Pulmonary artery endothelial cell (primary cell): Measurements from ENCODE around the gene SPG21. TPM values are rescaled to one million over a fixed set of nuclear protein-coding genes. Genes with fewer than 3 reads are reported as not detected.

ENCODE experiments used
- DNase-seq: peaks from one replicate; pipeline ENCODE4 v3.0.0-alpha.2; 2011; ENCODE audit warnings: low read depth, low spot score
- total RNA-seq: library from RNA; depleted of rRNA; stranded (reverse); fragments of >200 nt; gene quantifications from 2 replicates; pipeline ENCODE4 v1.2.3, GENCODE V29; 2014

SPG21 gene
- total RNA-seq, 1 donor from 2014 or later, result 66.3 TPM

DNA sequence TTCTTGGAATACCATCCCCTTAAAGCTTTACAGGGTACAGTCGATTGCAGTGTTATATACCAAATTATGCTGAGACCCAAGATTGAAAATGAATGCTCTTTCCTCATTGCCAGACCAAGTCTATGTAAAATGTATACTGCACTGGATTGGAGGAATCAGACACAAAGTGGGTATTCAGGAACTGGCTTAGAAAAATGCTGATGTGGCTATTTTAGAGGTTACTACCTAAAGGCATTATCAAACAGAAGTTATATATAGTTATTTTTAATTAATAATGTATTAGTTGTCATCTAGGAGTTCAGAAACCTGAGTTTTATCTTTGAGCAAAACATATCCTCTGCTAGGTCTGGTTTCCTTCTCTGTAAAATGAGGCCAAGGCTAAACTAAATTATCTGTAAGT is 3.6 kb upstream of the SPG21 start:
- DNase-seq, result no peak

GRCh38 chr15:64991536-64992135 is 1.9 kb upstream of the SPG21 start:
- no peak for DNase-seq

DNA sequence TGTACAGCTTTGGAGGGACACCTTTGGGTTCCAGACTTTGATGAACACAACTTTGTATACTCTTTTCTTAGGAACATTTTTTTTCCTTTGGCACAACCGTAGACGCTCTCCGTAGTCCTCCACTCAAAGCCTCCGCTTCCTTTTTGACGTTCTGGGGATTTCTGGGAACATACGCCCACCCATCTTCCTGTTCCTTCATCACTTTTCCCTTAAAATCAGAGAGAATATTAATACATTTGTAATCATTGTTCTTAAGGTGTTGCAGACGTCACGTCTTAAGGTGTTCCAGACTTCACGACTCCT is 405 bp upstream of the SPG21 start:
- no peak for DNase-seq

- DNase-seq, result no peak
Measured at GRCh38 chr15:64987136-64987535, 2.6 kb downstream of the SPG21 start.

DNA sequence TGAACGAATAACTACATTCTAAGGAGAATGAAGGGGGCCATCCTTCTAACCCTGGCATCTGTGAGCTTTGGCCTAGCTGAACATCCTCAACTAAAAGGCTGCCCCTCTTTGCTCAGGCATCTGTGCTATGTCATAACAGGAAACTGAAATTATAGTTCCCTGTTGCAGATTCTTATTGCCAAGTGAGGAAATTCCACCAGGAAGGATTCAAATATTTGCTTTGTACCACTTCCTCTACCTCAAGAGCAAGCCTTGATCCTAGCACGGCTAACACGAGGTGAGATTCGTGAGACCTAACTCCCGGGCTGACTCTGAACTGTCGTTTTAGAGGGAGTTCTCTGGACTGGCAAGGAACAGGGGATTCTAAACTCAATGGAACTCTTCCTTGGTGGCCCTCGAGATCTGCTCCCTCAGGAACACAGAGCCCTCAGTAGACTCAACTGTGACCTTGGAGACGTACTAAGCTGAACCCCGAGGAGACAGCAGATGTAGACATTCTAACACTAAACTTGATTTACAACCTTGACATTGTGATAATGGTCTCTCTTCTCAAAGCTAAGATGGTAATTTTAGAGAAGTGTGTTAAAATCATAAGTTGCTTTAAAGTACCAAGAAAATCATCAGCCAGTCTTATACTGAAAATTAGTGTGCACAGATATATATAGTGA is 4.2 kb downstream of the SPG21 start:
- no peak for DNase-seq

- no peak for DNase-seq
Measured at GRCh38 chr15:64982472-64982871, 7.2 kb downstream of the SPG21 start.

DNA sequence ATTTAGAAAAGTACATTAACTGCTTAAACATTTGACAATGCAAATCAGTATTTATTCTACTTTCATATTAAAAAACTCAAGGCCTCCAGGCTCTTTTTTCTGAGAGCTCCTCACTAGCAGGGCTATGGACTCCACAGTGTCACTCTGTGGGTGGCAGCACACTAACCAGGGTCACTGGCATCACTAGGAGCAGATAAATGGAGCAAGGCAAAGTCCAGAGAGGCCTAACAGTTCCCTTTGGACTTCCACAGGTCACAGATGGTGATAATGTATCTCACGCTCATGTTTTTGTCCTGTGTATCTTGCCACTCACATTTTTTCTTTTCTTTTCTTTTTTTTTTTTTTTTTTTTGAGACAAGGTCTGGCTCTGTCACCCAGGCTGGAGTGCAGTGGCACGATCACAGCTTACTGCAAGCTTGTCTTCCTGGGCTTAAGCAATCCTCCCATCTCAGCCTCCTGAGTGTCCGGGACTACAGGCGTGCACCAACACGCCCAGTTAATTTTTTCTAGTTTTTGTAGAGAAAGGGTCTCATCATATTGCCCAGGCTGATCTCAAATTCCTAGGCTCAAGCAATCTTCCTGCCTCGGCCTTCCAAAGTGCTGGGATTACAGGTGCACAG is 7.8 kb downstream of the SPG21 start:
- no peak for DNase-seq

- no peak for DNase-seq
Measured at GRCh38 chr15:64979252-64979710, 10.4 kb downstream of the SPG21 start.

GRCh38 chr15:64975390-64975789 is 14.3 kb downstream of the SPG21 start:
- no peak for DNase-seq

DNA sequence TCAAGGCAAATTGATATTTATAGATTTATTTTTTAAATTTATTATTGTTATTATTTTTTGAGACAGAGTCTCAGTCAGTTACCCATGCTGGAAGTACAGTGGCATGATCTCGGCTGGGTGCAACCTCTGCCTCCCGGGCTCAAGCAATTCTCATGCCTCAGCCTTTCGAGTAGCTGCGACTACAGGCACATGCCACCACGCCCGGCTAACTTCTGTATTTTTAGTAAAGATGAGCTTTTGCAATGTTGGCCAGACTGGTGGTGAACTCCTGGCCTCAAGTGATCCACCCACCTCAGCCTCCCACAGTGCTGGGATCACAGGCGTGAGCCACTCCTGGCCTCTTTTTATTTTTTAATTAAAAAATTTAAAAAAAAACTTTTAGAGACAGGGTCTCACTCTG is 19.0 kb downstream of the SPG21 start:
- no peak for DNase-seq

GRCh38 chr15:64969401-64969800 is 20.3 kb downstream of the SPG21 start:
- DNase-seq, result no peak

DNA sequence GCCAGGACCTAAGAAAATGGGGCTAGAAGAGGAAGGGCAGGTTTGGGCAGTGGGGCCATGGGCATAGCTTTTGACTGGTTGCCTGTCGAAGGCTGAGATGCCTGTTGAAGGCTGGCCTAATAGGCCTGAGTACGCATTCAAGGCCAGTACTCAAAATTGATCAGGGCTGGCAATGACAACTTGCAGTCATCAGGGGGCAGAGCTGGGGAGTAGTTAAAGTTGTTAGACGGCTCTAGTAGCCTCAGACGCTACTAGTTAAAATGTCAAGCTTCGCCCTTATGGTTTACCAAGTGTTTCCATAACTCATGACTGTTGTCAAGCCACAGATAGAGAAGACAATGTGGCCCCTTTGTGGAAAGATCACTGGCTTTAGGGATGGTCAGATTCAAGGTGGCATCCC is 28.7 kb downstream of the SPG21 start:
- no peak for DNase-seq

- DNase-seq, result no peak
Measured at GRCh38 chr15:64960153-64960552, 29.6 kb downstream of the SPG21 start.

- DNase-seq, result no peak
Measured at GRCh38 chr15:64959128-64959527, 30.6 kb downstream of the SPG21 start.

DNA sequence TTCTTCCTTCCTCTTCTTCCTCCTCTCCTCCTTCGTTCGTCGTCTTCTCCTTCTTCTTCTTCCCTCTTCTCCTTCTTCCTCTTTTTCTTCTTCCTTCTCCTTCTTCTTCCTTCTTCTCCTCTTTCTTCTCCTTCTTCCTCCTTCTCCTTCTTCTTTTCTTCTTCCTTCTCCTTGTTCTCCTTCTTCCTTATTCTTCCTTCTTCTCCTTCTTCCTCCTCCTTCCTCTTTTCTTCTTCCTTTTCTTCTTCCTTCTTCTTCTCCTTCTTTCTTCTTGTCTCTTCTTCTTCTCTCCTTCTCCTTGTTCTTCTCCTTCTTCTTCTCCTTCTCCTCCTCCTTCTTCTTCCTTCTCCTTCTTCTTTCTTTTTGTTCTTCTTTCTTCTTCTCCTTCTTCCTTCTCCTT is 35.3 kb downstream of the SPG21 start:
- no peak for DNase-seq

DNA sequence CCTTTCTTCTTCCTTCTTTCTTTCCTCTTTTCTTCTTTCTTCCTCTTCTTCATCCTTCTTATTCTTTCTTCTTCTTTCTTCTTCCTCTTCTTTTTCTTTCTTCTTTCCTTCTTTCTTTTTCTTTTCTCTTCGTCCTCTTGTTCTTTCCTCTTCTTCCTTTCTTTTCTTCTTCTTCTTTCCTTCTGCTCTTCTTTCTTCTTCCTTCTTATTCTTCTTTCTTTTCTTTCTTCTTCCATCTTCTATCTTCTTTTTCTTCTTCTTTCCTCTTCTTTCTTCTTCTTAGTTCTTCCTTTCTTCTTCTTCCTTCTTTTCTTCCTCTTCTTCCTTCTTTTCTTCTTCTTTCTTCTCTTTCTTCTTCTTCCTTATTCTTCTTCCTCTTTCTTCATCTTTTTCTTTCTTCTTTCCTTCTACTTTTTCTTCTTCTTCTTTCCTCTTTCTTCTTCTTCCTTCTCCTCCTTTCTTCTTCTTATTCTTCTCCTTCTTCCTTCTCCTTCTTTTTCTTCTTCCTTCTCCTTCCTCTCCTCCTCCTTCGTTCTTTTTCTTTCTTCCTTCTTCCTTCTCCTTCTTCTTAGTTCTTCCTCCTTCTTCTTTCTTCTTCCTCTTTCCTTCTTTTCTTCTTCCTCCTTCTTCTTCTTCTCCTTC is 37.8 kb downstream of the SPG21 start:
- no peak for DNase-seq

DNA sequence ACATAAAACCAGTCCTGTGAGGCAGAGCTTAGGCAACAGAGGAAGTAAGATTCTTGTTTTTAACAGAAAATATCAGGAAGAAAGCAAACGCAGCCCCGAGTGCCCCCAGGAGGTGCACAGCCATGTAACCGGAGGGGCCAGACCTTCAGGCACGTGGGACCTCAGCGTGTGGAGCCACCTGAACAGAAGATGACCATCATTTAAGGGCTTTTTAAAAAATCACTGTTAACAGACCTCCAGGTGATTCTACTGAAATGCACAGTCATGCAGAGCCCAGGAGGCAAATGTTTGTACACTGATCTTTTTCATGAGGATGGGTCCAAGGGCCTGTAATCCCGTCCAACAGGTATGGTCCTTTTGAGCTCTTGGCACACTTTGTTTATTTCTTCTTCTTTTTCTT is 38.8 kb downstream of the SPG21 start:
- DNase-seq, result no peak

- DNase-seq, result no peak
Measured at GRCh38 chr15:64949383-64950186, 40.1 kb downstream of the SPG21 start.

DNA sequence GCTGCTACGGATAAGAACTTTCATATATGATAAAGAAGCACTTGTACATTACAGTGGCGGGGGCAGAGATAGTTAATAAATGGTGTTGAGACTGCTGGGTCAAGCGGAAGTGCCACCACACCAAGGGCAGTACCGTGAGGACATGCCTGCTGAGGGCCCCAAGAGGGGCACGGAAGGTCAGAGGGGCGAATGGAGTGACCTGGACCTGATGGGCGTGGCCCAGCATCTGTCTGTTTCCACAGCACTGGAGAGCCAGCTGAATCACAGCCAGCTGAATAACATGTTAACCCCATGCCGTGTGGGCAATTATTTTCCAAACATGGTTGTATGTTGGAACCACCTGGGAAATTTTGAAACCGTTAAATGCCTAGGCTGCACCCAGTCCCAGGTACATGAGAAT is 40.8 kb downstream of the SPG21 start:
- no peak for DNase-seq

- DNase-seq, result no peak
Measured at GRCh38 chr15:64947211-64947610, 42.5 kb downstream of the SPG21 start.

GRCh38 chr15:64944961-64945360 is 44.8 kb downstream of the SPG21 start:
- no peak for DNase-seq
